Activated B cell treated with CpG ODN at 0.5 μM for 24 hours (primary cell): Measurements from ENCODE around the gene SELPLG. TPM values are rescaled to one million over a fixed set of nuclear protein-coding genes. Genes with fewer than 3 reads are reported as not detected.
A peak's percentile ranks its signal among the peaks of the same experiment; 100 is the strongest.

Experiments used
- ATAC-seq: fragments of 200-7000 bp; cut with Tn5 transposase; one replicate; pipeline ENCODE4 v1.10.0; 2021; ENCODE audit warnings: low read depth, mild to moderate bottlenecking, moderate library complexity
- CTCF ChIA-PET: fragments of 350-600 bp; sonication (Branson Sonifier 250); formaldehyde crosslinking; loops from one replicate; lab custom pipeline; 2021; ENCODE audit warnings: antibody characterized with exemption; lab: Charles Lee
- POLR2A ChIA-PET: fragments of 350-600 bp; sonication (Branson Sonifier 250); formaldehyde crosslinking; loops from one replicate; lab custom pipeline; 2021; ENCODE audit warnings: antibody characterized with exemption; lab: Charles Lee
- DNase-seq: peaks from one replicate; pipeline ENCODE4 v3.0.0; 2022
- H3K27ac Mint-ChIP-seq: one replicate; pipeline ENCODE4 v1.8.0; 2020; ENCODE audit warnings: mixed read lengths
- H3K27me3 Mint-ChIP-seq: one replicate; pipeline ENCODE4 v1.8.0; 2021; ENCODE audit warnings: mixed read lengths
- H3K36me3 Mint-ChIP-seq: one replicate; pipeline ENCODE4 v1.8.0; 2021; ENCODE audit warnings: low read depth, mixed read lengths
- H3K4me1 Mint-ChIP-seq: one replicate; pipeline ENCODE4 v1.8.0; 2021; ENCODE audit warnings: mixed read lengths
- H3K4me3 Mint-ChIP-seq: one replicate; pipeline ENCODE4 v1.8.0; 2020; ENCODE audit warnings: mild to moderate bottlenecking, mixed read lengths
- H3K9me3 Mint-ChIP-seq: one replicate; pipeline ENCODE4 v1.8.0; 2020; ENCODE audit warnings: mixed read lengths
- CTCF ChIP-seq: fragments of 200-600 bp; IDR thresholded peaks from one replicate; pipeline ENCODE4 v1.8.0; 2022; ENCODE audit warnings: antibody characterized with exemption, mild to moderate bottlenecking
- intact Hi-C: fragments of 100-400 bp; cut with micrococcal nuclease; formaldehyde crosslinking; loops from one replicate; pipeline ENCODE4 v1.15.1; 2024
- total RNA-seq: library from RNA; stranded (reverse); gene quantifications from 2 replicates; pipeline ENCODE4 v1.2.3, GENCODE V29; 2022

Gene SELPLG
- total RNA-seq, 1 donor from 2014 or later = 1.8 TPM

- TF ChIP-seq CTCF = no peak
- H3K4me1 Mint-ChIP-seq = peaks cover 80% of the 10 kb centered on the region
- peaks cover 55% of the 10 kb centered on the region for H3K36me3 Mint-ChIP-seq
- CTCF ChIA-PET = interaction anchor here (2.4 kb wide), 1 partner anchor 20 kb away, joined by 10 read pairs; no protein-coding TSS in a partner anchor
- peak overlapping the region; percentile 30 for H3K27ac Mint-ChIP-seq
- ATAC-seq (no peak), DNase-seq (no peak)
- no peaks in the 10 kb centered on the region for H3K27me3 Mint-ChIP-seq
- intact Hi-C loops = no loop called here
- no peak overlapping the region for H3K4me3 Mint-ChIP-seq
- H3K9me3 Mint-ChIP-seq = no peaks in the 10 kb centered on the region
- POLR2A ChIA-PET = interaction anchor here (0.8 to 14.3 kb wide), 2 partner anchors 9 to 83 kb away, joined by 3 to 118 read pairs; partner anchors contain the start of genes ISCU and SART3
These were observed 10.5 kb upstream of the SELPLG start for GRCh38 chr12:108643941-108644810.

GRCh38 chr12:108642899-108643654, 9.4 kb upstream of the SELPLG start:
- ATAC-seq (no peak), DNase-seq (no peak)
- H3K9me3 Mint-ChIP-seq = no peaks in the 10 kb centered on the region
- CTCF ChIA-PET = interaction anchor here (1.3 to 11.9 kb wide), 3 partner anchors 22 to 73 kb away, joined by 3 to 137 read pairs (median 8); no protein-coding TSS in a partner anchor
- peaks cover 90% of the 10 kb centered on the region for H3K4me1 Mint-ChIP-seq
- H3K27me3 Mint-ChIP-seq = no peaks in the 10 kb centered on the region
- H3K36me3 Mint-ChIP-seq = peaks cover 46% of the 10 kb centered on the region
- TF ChIP-seq CTCF = no peak
- intact Hi-C loops = loop anchor here (1.0 kb wide), 1 partner anchor 10 kb away; the partner anchor contains the start of gene SELPLG
- POLR2A ChIA-PET = interaction anchor here (0.5 to 14.3 kb wide), 8 partner anchors 9 to 207 kb away, joined by 3 to 118 read pairs (median 8); partner anchors contain the start of genes ISCU, SART3 and SELPLG
- no peak overlapping the region for H3K4me3 Mint-ChIP-seq
- H3K27ac Mint-ChIP-seq = peak overlapping the region; percentile 83

DNA sequence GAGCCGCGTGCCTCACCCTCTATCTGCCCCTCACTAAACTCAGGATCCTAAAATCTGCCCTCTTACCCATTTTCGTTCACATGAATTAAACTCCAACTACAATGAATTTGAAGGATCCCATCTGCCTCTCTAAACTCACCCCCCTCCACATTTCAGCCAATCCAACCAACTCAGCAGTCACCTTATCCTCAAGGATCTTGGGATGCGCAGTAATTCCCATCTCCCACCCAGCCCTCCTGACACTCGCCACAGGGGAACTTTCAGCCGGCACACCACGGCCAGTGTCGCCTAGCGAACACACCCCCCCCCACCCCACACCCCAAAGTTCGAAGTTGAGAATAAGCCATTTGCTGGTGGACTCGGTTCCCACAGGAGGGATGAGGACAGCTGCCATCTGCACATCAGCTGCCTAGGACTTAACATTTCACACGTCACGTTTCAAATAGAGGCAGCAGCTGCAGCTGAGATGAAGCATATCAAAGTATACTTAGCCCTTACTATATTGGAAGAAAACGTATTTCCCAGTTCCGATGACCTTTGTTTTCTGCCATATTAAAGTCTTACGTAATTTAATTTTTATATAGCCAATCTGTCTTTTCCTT, 8.7 kb upstream of the SELPLG start:
- Mint-ChIP-seq H3K27me3 (no peaks in the 10 kb centered on the region), H3K36me3 (peaks cover 39% of the 10 kb centered on the region), H3K27ac (peak overlapping the region; percentile 83), H3K9me3 (no peaks in the 10 kb centered on the region), H3K4me3 (peak overlapping the region; percentile 37), H3K4me1 (peaks cover 92% of the 10 kb centered on the region)
- ATAC-seq = peak; percentile 41
- intact Hi-C loops = loop anchor here (1.0 kb wide), 1 partner anchor 9 kb away; the partner anchor contains the start of gene SELPLG
- no peak for DNase-seq
- TF ChIP-seq CTCF = no peak
- ChIA-PET POLR2A (interaction anchor here (0.7 to 14.3 kb wide), 9 partner anchors 9 to 208 kb away, joined by 3 to 118 read pairs (median 8); partner anchors contain the start of genes ISCU, SART3 and SELPLG), CTCF (interaction anchor here (1.1 to 11.9 kb wide), 4 partner anchors 22 to 161 kb away, joined by 3 to 137 read pairs (median 6); no protein-coding TSS in a partner anchor)

DNA sequence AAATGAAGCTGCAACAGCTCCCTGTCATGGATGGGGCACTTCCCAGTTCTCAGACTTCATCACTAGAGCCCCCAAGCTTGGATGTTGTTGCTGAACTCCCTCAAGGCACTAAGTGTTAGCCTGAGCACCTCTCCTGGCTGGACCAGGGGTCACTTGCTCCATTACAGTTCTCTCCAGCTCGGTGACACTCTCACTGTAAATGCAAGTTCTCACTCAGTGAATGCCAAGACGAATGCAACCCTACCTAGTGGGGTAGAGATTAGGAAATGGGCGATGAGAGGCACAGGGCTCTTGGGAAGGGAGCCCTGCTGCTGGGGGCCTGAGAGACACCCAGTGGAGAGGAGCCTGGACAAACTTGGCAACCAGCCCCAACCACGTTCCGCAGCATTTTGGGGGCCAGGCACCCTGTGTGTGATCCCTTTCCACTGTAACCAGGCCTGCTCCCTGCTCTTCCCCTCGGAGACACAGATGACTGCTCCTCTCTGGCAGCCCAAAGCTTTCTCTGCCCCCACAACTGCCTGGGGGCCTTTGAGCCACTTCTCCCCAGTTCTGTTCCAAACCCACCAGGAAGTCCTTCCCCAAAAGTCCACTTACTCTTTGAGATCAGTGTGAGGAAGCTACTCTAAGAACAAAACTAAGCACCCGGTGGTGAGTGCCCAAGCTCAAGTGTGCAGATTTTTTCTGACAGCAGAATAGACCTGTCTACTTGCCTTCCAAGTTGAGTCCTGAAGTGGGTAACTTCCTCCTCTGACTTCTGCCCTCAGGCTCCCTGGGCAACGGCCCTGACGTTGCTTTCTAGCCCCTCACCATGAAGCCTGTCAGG, 8.0 kb upstream of the SELPLG start:
- DNase-seq = no peak
- ChIA-PET POLR2A (interaction anchor here (0.6 to 14.3 kb wide), 12 partner anchors 9 to 209 kb away, joined by 3 to 118 read pairs (median 6); partner anchors contain the start of genes ISCU, SART3 and SELPLG), CTCF (interaction anchor here (0.6 to 11.9 kb wide), 7 partner anchors 9 to 161 kb away, joined by 3 to 137 read pairs (median 3); no protein-coding TSS in a partner anchor)
- intact Hi-C loops = loop anchor here (1.0 kb wide), 1 partner anchor 8 kb away; the partner anchor contains the start of gene SELPLG
- Mint-ChIP-seq H3K36me3 (peaks cover 36% of the 10 kb centered on the region), H3K27me3 (no peaks in the 10 kb centered on the region), H3K9me3 (no peaks in the 10 kb centered on the region), H3K27ac (peak overlapping the region; percentile 83), H3K4me1 (peaks cover 95% of the 10 kb centered on the region), H3K4me3 (peak overlapping the region; percentile 37)
- no peak for TF ChIP-seq CTCF
- ATAC-seq = peak; percentile 55
